Mesenchymal stem cell (in vitro differentiated cells and primary cell): Measurements from ENCODE around the gene SF3B3.

Source experiments
- DNase-seq: peaks from one replicate; pipeline ENCODE4 v3.0.0-alpha.2; 2013
- H2AFZ ChIP-seq: one replicate; pipeline ENCODE4 v1.6.1; 2013; ENCODE audit warnings: low read depth, mild to moderate bottlenecking, control low read depth, inconsistent platforms, low read length, moderate library complexity
- H2AK5ac ChIP-seq: 2 replicates; pipeline ENCODE4 v1.6.1; 2013; ENCODE audit warnings: low read length, moderate library complexity, mild to moderate bottlenecking, inconsistent platforms; ENCODE audit not compliant: severe bottlenecking
- H2BK120ac ChIP-seq: one replicate; pipeline ENCODE4 v1.6.1; 2013; ENCODE audit warnings: low read depth, mild to moderate bottlenecking, inconsistent platforms, low read length, moderate library complexity
- H2BK12ac ChIP-seq, 2 experiments: one replicate each; pipeline ENCODE4 v1.6.1; 2013; ENCODE audit warnings: inconsistent platforms in 2 of 2, low read length in 2 of 2, mild to moderate bottlenecking in 2 of 2, moderate library complexity in 2 of 2, control low read depth in 1 of 2
- H2BK15ac ChIP-seq: one replicate; pipeline ENCODE4 v1.6.1; 2013; ENCODE audit warnings: mild to moderate bottlenecking, low read depth, inconsistent platforms; ENCODE audit not compliant: poor library complexity, severe bottlenecking
- H2BK5ac ChIP-seq: 2 replicates; pipeline ENCODE4 v1.6.1; 2013; ENCODE audit warnings: low read depth, mild to moderate bottlenecking, low read length, control low read depth, inconsistent platforms; ENCODE audit not compliant: poor library complexity, severe bottlenecking
- H3K14ac ChIP-seq, 2 experiments: one replicate each; pipeline ENCODE4 v1.6.1; 2013; ENCODE audit warnings: inconsistent platforms in 2 of 2, low read length in 2 of 2, control low read depth in 1 of 2, mild to moderate bottlenecking in 1 of 2, moderate library complexity in 1 of 2
- H3K18ac ChIP-seq, 2 experiments: one replicate each; pipeline ENCODE4 v1.6.1; 2013; ENCODE audit warnings: inconsistent platforms in 2 of 2, low read length in 2 of 2, control low read depth in 1 of 2, low read depth in 1 of 2, mild to moderate bottlenecking in 1 of 2
- H3K23ac ChIP-seq, 2 experiments: one replicate each; pipeline ENCODE4 v1.6.1; 2013; ENCODE audit warnings: inconsistent platforms in 2 of 2, low read length in 2 of 2, mild to moderate bottlenecking in 2 of 2, moderate library complexity in 2 of 2, control low read depth in 1 of 2
- H3K27ac ChIP-seq: 2 replicates; pipeline ENCODE4 v1.5.1; 2013; ENCODE audit warnings: mild to moderate bottlenecking, moderate library complexity, low read length, control low read depth, inconsistent platforms; ENCODE audit not compliant: poor library complexity, severe bottlenecking
- H3K27me3 ChIP-seq, 2 experiments: 2 replicates each; pipeline versions ENCODE4 v1.6.1 to v1.7.0; 2013; ENCODE audit warnings: low read length in 2 of 2, mild to moderate bottlenecking in 2 of 2, moderate library complexity in 2 of 2, control low read depth in 1 of 2, inconsistent platforms in 1 of 2; ENCODE audit not compliant: control insufficient read depth in 1 of 2, insufficient read depth in 1 of 2
- H3K36me3 ChIP-seq, 2 experiments: 2 replicates each; pipeline versions ENCODE4 v1.6.1 to v1.7.0; 2013; ENCODE audit warnings: low read length in 2 of 2, control low read depth in 1 of 2, inconsistent platforms in 1 of 2, low read depth in 1 of 2, mild to moderate bottlenecking in 1 of 2; ENCODE audit not compliant: insufficient read depth in 2 of 2, control insufficient read depth in 1 of 2
- H3K4ac ChIP-seq, 2 experiments: one replicate each; pipeline ENCODE4 v1.6.1; 2013; ENCODE audit warnings: inconsistent platforms in 2 of 2, low read length in 2 of 2, mild to moderate bottlenecking in 2 of 2, moderate library complexity in 2 of 2, control low read depth in 1 of 2, low read depth in 1 of 2
- H3K4me1 ChIP-seq: 2 replicates; pipeline ENCODE4 v1.6.1; 2013; ENCODE audit warnings: low read depth, low read length, control low read depth; ENCODE audit not compliant: control insufficient read depth, insufficient read depth
- H3K4me2 ChIP-seq: 2 replicates; pipeline ENCODE4 v1.6.1; 2013; ENCODE audit warnings: low read length, mild to moderate bottlenecking, inconsistent platforms; ENCODE audit not compliant: poor library complexity, severe bottlenecking
- H3K4me3 ChIP-seq, 2 experiments: 2 replicates each; pipeline versions ENCODE4 v1.5.1 to v1.7.0; 2013; ENCODE audit warnings: low read length in 2 of 2, mild to moderate bottlenecking in 2 of 2, control low read depth in 1 of 2, low read depth in 1 of 2; ENCODE audit not compliant: insufficient read depth in 1 of 2
- H3K79me1 ChIP-seq: replicated peaks from 2 replicates; pipeline ENCODE4 v1.6.1; 2013; ENCODE audit warnings: mild to moderate bottlenecking, control low read depth, low read length, inconsistent platforms; ENCODE audit not compliant: poor library complexity, severe bottlenecking
- H3K9ac ChIP-seq: 2 replicates; pipeline ENCODE4 v1.7.0; 2013; ENCODE audit warnings: mild to moderate bottlenecking, low read length, moderate library complexity
- H3K9me3 ChIP-seq: 2 replicates; pipeline ENCODE4 v1.7.0; 2013; ENCODE audit warnings: mild to moderate bottlenecking, low read length; ENCODE audit not compliant: control insufficient read depth
- H4K8ac ChIP-seq: one replicate; pipeline ENCODE4 v1.6.1; 2013; ENCODE audit warnings: inconsistent platforms, mild to moderate bottlenecking, low read length, moderate library complexity
- H4K91ac ChIP-seq: one replicate; pipeline ENCODE4 v1.6.1; 2013; ENCODE audit warnings: mild to moderate bottlenecking, low read length, inconsistent platforms
- WGBS: methylation state at CpG from one replicate; pipeline ENCODE4 v1.1.7; 2013; ENCODE audit warnings: mixed read lengths; 5-methylcytosine and 5-hydroxymethylcytosine counted together

The SF3B3 gene

DNA sequence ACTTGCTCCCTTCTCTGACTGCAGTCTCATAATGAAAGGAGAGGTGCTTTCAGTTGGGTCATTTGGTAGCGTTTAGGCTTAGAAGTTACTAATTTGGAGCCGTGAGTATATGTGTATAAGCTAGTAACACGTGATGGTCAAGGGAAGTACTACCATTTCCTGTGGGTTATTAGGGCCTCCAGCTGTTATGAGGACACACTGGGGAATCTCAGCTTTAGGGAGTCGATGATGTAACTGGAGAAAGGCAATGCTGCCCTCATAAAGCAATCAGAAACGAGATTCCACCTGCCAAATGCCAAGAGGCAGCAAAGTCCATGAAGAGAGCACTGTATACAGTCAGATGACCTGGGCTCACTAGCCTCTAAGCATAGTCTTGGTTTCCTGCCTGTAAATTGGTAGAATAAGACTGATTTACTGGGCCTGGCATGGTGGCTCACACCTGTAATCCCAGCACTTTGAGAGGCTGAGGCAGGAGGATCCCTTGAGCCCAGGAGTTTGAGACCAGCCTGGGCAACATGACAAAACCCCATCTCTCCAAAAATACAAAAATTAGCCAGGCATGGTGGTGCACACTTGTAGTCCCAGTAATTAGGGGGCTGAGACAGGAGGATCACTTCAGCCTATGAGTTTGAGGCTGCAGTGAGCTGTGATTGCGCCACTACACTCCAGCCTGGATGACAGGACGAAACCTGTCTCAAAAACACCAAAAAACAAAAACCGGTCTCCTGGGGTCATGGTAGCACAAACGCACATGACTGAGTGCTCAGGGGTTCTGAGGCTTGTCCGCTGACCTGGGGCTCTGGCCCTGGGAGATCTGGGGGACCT is 53.0 kb downstream of the SF3B3 start:
- Histone ChIP-seq H3K79me1 (peaks cover 5% of the 10 kb centered on the region), H4K8ac (no peak overlapping the region), H3K27me3 (no peaks in the 10 kb centered on the region), H3K9me3 (no peaks in the 10 kb centered on the region), H2BK12ac (peak overlapping the region in 1 of 2 experiments; percentile 3), H3K4me2 (peak overlapping the region; percentile 12), H4K91ac (peak overlapping the region; percentile 9), H3K14ac (no peak overlapping the region), H3K4me3 (no peak overlapping the region), H3K18ac (peak overlapping the region; percentile 25 to 28), H2BK120ac (no peak overlapping the region), H2BK5ac (no peak overlapping the region), H3K9ac (no peak overlapping the region), H3K4me1 (peaks cover 27% of the 10 kb centered on the region), H3K36me3 (peaks cover 15 to 30% of the 10 kb centered on the region in 2 experiments), H2AK5ac (peak overlapping the region; percentile 10), H2AFZ (no peak overlapping the region), H2BK15ac (peak overlapping the region; percentile 75), H3K27ac (peak overlapping the region; percentile 44), H3K23ac (no peak overlapping the region), H3K4ac (no peak overlapping the region)
- peak; percentile 85 for DNase-seq
- WGBS: 68% methylated on average over 10 of the region's 10 CpGs

- WGBS: 76% methylated on average over 9 of the region's 9 CpGs
- no peak overlapping the region for H3K14ac ChIP-seq
- H3K4me2 ChIP-seq: peak overlapping the region; percentile 12
- peaks cover 4% of the 10 kb centered on the region for H3K79me1 ChIP-seq
- no peak overlapping the region for H3K9ac ChIP-seq
- H3K4me1 ChIP-seq: peaks cover 25% of the 10 kb centered on the region
- H3K27ac ChIP-seq: peak overlapping the region; percentile 44
- H3K9me3 ChIP-seq: no peaks in the 10 kb centered on the region
- peak overlapping the region; percentile 9 for H4K91ac ChIP-seq
- H3K27me3 ChIP-seq: no peaks in the 10 kb centered on the region
- no peak overlapping the region for H2AFZ ChIP-seq
- H3K4me3 ChIP-seq: no peak overlapping the region
- peak overlapping the region; percentile 75 for H2BK15ac ChIP-seq
- no peak overlapping the region for H2BK5ac ChIP-seq
- H2BK120ac ChIP-seq: peak overlapping the region; percentile 52
- H3K4ac ChIP-seq: peak overlapping the region in 1 of 2 experiments; percentile 54
- H3K18ac ChIP-seq: peak overlapping the region; percentile 25 to 28
- H2BK12ac ChIP-seq: peak overlapping the region; percentile 43 to 57
- H3K36me3 ChIP-seq: peaks cover 10 to 24% of the 10 kb centered on the region in 2 experiments
- H2AK5ac ChIP-seq: peak overlapping the region; percentile 10
- DNase-seq: peak; percentile 45
- H3K23ac ChIP-seq: peak overlapping the region in 1 of 2 experiments; percentile 9
- H4K8ac ChIP-seq: no peak overlapping the region
Observed at GRCh38 chr16:70577256-70577698, 53.7 kb downstream of the SF3B3 start.

- H2AK5ac ChIP-seq: peak overlapping the region; percentile 74
- H3K79me1 ChIP-seq: peaks cover 4% of the 10 kb centered on the region
- no peaks in the 10 kb centered on the region for H3K9me3 ChIP-seq
- no peak overlapping the region for H3K4me2 ChIP-seq
- peaks cover 22% of the 10 kb centered on the region for H3K4me1 ChIP-seq
- H3K18ac ChIP-seq: peak overlapping the region; percentile 45 to 84
- H4K8ac ChIP-seq: no peak overlapping the region
- H4K91ac ChIP-seq: no peak overlapping the region
- WGBS: 100% methylated on average over 2 of the region's 3 CpGs
- no peak overlapping the region for H2BK5ac ChIP-seq
- peak overlapping the region in 1 of 2 experiments; percentile 92 for H2BK12ac ChIP-seq
- no peak overlapping the region for H2BK15ac ChIP-seq
- no peak for DNase-seq
- no peak overlapping the region for H3K4ac ChIP-seq
- no peak overlapping the region for H2AFZ ChIP-seq
- no peak overlapping the region for H3K4me3 ChIP-seq
- H2BK120ac ChIP-seq: no peak overlapping the region
- no peak overlapping the region for H3K14ac ChIP-seq
- no peak overlapping the region for H3K9ac ChIP-seq
- peaks cover 4 to 16% of the 10 kb centered on the region in 2 experiments for H3K36me3 ChIP-seq
- no peak overlapping the region for H3K27ac ChIP-seq
- no peak overlapping the region for H3K23ac ChIP-seq
- no peaks in the 10 kb centered on the region for H3K27me3 ChIP-seq
Observed at GRCh38 chr16:70578035-70578434, 54.4 kb downstream of the SF3B3 start.

GRCh38 chr16:70579248-70579647 is 55.6 kb downstream of the SF3B3 start:
- Histone ChIP-seq H3K9me3 (no peaks in the 10 kb centered on the region), H3K4ac (no peak overlapping the region), H2BK120ac (no peak overlapping the region), H3K4me1 (peaks cover 19% of the 10 kb centered on the region), H3K4me2 (no peak overlapping the region), H2BK5ac (no peak overlapping the region), H3K4me3 (no peak overlapping the region), H3K23ac (no peak overlapping the region), H2AFZ (no peak overlapping the region), H3K14ac (no peak overlapping the region), H2AK5ac (peak overlapping the region; percentile 31), H2BK15ac (no peak overlapping the region), H4K8ac (no peak overlapping the region), H4K91ac (no peak overlapping the region), H3K36me3 (peaks cover 4 to 13% of the 10 kb centered on the region in 2 experiments), H3K27ac (no peak overlapping the region), H3K79me1 (peaks cover 4% of the 10 kb centered on the region), H3K9ac (no peak overlapping the region), H2BK12ac (no peak overlapping the region), H3K27me3 (no peaks in the 10 kb centered on the region), H3K18ac (no peak overlapping the region)
- WGBS: 100% methylated on average over 5 of the region's 5 CpGs
- no peak for DNase-seq
